ENCODE measurements around the gene SLC41A3. TPM values are rescaled to one million over a fixed set of nuclear protein-coding genes. Genes with fewer than 3 reads are reported as not detected.

SLC41A3 gene
- total and polyA plus RNA-seq, 2 of the 4 experiments (the other 2 are of a cell fraction): 30.5 to 43.5 TPM

- Histone ChIP-seq H2AK5ac (ENCODE audit: low read depth, low read length) (no peak overlapping the region), H3K9me3 (ENCODE audit: control insufficient read depth, insufficient read depth, low read length) (no peaks in the 10 kb centered on the region), H2BK15ac (ENCODE audit: low read depth, low read length) (no peak overlapping the region), H2AK9ac (replicated peaks; ENCODE audit: low read depth, low read length, poor library complexity) (no peak overlapping the region), H3K27me3 (ENCODE audit: control insufficient read depth, insufficient read depth, low read length) (no peaks in the 10 kb centered on the region), H3K4me2 (ENCODE audit: low read depth, low read length) (no peak overlapping the region), H3K23ac (ENCODE audit: low read depth, low read length) (no peak overlapping the region), H3K56ac (ENCODE audit: extremely low read depth, insufficient read depth, low read length) (no peak overlapping the region), H4K91ac (ENCODE audit: insufficient read depth, low read depth, low read length) (no peak overlapping the region), H2BK5ac (ENCODE audit: low read depth, low read length, poor library complexity, severe bottlenecking) (no peak overlapping the region), H3K79me1 (ENCODE audit: low read depth in 1 of 2, low read length in 2 of 2) (0 out of 4 replicates have a peak, but pooled peaks cover 0 to 3% of the 10 kb centered on the region in 2 experiments), H4K20me1 (ENCODE audit: insufficient read depth, low read length) (no peaks in the 10 kb centered on the region; the same call in 1 of the 2 replicates), H3K14ac (replicated peaks; ENCODE audit: low read depth, low read length) (no peak overlapping the region), H2AFZ (replicated peaks; ENCODE audit: low read length, poor library complexity) (no peak overlapping the region), H2BK120ac (ENCODE audit: low read depth, low read length) (no peak overlapping the region), H4K5ac (ENCODE audit: low read depth, low read length) (no peak overlapping the region), H3K36me3 (ENCODE audit: control insufficient read depth, insufficient read depth, low read length) (no peaks in the 10 kb centered on the region), H3K4me1 (ENCODE audit: control insufficient read depth, insufficient read depth, low read length) (no peaks in the 10 kb centered on the region; the same call in 1 of the 2 replicates), H3K9me1 (ENCODE audit: insufficient read depth, low read length) (peaks cover 14% of the 10 kb centered on the region; the same call in 1 of the 2 replicates), H3K9ac (ENCODE audit: low read depth, low read length) (no peak overlapping the region), H3K4ac (ENCODE audit: low read depth, low read length) (no peak overlapping the region), H3K18ac (ENCODE audit: low read depth, low read length) (no peak overlapping the region), H2BK20ac (ENCODE audit: low read depth, low read length) (no peak overlapping the region), H3K4me3 (ENCODE audit: insufficient read depth, low read depth, low read length) (no peak overlapping the region), H4K8ac (ENCODE audit: low read depth in 2 of 2, low read length in 2 of 2) (no peak overlapping the region), H3K27ac (ENCODE audit: insufficient read depth, low read length) (no peak overlapping the region)
- 80% methylated on average over 7 of the region's 10 CpGs; no CpG with 5 or more reads in 1 of the 2 experiments for WGBS, 2 experiments (ENCODE audit: extremely low coverage in 2 of 2, insufficient read length in 1 of 2)
- in situ Hi-C loops (cut with MboI; ENCODE audit: low sequenced_read_pairs) (no loop called here), dilution Hi-C loops (cut with HindIII; ENCODE audit: low sequenced_read_pairs, unreplicated experiment) (no loop called here), intact Hi-C loops (cut with micrococcal nuclease) (no loop called here)
- BruUV-seq (replicated peaks): no TSS peak
- ChIA-PET CTCF (no interaction called here), POLR2A (ENCODE audit: unreplicated experiment) (no interaction called here)
- no peak for DNase-seq
- TF ChIP-seq, protein P1, sequence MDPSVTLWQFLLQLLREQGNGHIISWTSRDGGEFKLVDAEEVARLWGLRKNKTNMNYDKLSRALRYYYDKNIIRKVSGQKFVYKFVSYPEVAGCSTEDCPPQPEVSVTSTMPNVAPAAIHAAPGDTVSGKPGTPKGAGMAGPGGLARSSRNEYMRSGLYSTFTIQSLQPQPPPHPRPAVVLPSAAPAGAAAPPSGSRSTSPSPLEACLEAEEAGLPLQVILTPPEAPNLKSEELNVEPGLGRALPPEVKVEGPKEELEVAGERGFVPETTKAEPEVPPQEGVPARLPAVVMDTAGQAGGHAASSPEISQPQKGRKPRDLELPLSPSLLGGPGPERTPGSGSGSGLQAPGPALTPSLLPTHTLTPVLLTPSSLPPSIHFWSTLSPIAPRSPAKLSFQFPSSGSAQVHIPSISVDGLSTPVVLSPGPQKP (IDR thresholded peaks at IDR 0.05; ENCODE audit: borderline replicate concordance, low read depth, low read length): no peak
- no peak for TF ChIP-seq MXI1 (IDR thresholded peaks at IDR 0.05; ENCODE audit: borderline replicate concordance, low read depth, low read length)
- TF ChIP-seq FOS (IDR thresholded peaks at IDR 0.05; ENCODE audit: low read depth, low read length): no peak
- no peak for TF ChIP-seq RCOR1 (IDR thresholded peaks at IDR 0.05; ENCODE audit: insufficient replicate concordance, low read length)
- no peak for TF ChIP-seq CEBPB (IDR thresholded peaks at IDR 0.05; ENCODE audit: low read depth, low read length)
- TF ChIP-seq CHD1 (IDR thresholded peaks at IDR 0.05; ENCODE audit: low read depth, low read length): no peak
- TF ChIP-seq SMC3 (IDR thresholded peaks at IDR 0.05; ENCODE audit: low read depth, low read length): no peak
- no peak for TF ChIP-seq MAZ (IDR thresholded peaks at IDR 0.05; ENCODE audit: borderline replicate concordance, low read depth, low read length)
- no peak for TF ChIP-seq BHLHE40 (IDR thresholded peaks at IDR 0.05; ENCODE audit: low read depth, low read length)
- no peak for ATAC-seq (ENCODE audit: low read depth)
These were observed 26.5 kb downstream of the SLC41A3 start for GRCh38 chr3:126057501-126057819.

All from IMR-90 (cell line).